Occipital lobe (tissue), 2 donors: ENCODE results near the gene CD180. TPM values are rescaled to one million over a fixed set of nuclear protein-coding genes. Genes with fewer than 3 reads are reported as not detected.

ENCODE experiments used
- DNase-seq: peaks from one replicate; lab custom pipeline; 2025; lab: John Stamatoyannopoulos, UW
- total RNA-seq: library from RNA; depleted of rRNA; stranded (reverse); fragments of >200 nt; gene quantifications from one replicate; pipeline ENCODE4 v1.2.3, GENCODE V29; 2014

CD180 gene
- total RNA-seq, 1 donor from 2014 or later = 0.47 TPM

DNA sequence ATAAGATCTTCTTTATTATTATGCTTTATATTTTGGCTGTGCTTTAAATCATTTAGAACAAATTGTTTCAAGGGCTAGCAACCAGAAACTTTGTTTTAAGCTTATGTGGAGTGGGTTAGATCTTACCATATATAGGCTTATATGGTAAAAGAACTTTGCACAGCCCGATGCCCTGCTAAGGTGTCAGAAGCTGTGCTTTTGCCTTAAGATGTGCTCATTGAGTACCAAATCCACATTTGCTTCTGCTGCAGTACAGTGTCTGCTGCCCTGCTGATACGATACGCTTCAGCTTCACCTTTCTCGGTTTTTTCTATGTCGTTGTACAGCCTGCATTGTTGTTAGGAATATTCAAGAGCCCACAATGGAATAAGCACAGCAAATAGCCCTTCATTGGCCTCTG, 34.8 kb downstream of the CD180 start:
- no peak for DNase-seq

DNA sequence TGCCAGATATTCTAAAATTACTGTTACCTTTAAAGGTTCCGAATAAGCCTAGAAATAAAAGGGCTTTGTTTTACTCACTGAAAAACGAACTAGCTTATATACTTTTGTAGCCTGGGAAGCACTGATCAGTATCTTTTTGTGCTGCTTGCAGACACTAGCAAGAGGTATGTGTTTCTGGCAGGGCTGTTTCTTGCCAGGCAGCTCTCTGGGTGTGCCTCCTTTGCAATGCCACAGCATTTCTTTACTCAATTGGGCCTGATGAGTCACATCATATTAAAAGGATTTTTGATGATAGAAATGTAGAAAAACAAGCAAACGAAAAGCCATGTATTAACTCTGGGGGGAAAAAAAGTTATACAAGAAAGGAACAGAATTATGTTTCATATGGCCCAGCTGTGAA, 35.6 kb downstream of the CD180 start:
- no peak for DNase-seq

DNA sequence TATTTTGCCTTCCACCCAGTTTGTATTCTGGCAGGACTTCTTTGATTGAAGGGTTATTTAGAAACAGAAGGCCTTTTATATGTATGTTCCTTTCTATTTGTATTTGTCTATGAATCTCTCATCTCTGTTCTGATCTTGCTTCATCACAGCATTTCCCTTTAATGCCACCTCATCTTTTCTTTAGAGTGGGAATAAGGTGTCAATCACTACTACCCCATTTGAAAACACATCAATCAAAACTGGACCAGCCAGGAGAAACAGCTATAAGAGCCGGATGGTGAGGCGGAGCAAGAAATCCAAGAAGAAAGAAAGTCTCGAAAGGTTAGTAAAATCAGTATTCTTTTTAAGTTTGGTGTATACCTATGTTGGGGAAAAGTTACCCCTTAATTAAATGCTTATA, 36.3 kb downstream of the CD180 start:
- no peak for DNase-seq

DNA sequence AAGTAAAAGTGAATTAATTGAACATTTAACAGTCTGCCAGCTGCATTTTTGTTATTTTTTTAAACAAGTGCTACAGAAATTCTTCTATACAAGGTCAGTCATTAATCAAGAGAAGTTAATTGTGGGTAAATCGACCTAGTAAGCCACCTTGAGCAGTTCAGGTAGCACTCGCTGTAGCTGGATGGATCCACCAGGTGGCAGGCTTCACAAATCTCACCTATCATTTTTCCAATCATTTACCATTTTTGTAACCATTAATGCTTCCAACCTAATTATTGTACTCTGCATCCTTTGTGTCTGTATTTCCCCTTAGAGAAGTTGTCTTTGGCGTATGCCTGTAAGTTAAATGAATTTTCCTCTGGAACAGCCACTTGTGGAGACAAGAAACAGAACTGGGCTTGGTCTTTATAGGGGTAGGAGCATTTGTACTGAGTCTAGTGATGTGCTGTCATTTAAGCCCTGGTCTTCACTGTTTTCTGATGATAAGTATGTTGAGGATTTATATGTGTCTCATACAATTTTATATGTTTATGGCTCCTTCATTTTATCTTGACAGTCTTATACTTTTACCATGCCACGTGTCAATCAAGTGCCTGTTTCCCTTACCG, 39.5 kb downstream of the CD180 start:
- DNase-seq = no peak

DNA sequence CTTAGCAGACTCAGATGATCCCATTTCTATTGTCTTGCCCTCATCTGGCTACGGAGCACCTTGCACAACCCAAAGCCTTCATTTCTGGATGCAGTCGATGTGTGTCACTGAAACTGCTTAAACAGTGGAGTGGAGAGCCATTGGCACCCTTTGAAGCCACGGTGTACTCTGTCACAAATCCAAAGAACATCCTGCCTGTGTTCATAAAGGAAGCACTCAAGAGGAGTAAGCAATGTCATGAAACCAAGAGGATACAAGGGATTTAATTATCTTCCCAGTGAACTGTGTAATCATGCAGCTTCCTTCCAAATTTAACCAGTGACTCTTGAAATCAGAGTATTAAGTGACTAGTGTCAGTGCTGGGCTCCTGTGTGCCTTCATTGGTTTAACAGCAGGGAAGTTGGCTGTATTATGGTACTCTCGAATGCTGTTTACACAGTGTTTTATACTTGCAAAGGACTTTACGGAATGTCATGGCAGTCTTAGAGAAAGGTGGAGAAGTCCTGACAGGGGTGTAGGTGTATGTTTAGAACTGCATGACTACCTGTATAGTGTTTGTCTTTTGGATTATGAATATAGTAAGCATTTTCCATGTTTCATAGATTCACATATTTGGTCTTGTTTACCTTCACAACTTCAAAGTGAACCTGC, 41.9 kb downstream of the CD180 start:
- no peak for DNase-seq

DNA sequence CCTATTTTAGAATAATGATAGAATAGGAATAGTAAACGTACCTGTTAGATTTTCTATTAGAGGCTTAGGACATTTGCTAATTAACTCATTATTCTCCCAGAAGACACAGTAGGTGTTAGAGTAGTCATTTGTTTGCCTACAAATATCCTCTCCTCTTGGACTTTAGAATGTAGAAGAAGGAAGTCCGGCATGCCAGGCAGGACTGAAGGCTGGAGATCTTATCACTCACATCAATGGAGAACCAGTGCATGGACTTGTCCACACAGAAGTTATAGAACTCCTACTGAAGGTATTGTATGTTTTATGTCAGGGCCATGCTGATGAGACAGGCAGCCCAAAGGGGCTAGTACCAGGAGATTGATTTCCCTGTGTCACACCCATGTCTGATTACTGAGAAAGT, 43.3 kb downstream of the CD180 start:
- DNase-seq = no peak

DNA sequence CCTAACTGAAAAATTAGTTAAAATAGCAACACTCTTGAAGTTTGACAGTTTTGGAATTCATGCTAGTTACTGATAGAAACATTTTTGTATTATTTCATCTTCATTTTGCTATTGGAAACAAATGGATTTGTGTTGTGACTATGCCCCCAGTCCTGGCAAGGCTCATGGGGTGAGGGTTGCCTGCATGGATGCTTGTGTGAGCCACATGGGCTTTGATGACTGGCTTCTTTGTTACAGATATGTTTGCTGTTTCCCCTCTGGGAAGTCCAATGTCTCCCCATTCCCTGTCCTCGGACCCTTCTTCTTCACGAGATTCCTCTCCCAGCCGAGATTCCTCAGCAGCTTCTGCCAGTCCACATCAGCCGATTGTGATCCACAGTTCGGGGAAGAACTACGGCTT, 44.2 kb downstream of the CD180 start:
- no peak for DNase-seq

DNA sequence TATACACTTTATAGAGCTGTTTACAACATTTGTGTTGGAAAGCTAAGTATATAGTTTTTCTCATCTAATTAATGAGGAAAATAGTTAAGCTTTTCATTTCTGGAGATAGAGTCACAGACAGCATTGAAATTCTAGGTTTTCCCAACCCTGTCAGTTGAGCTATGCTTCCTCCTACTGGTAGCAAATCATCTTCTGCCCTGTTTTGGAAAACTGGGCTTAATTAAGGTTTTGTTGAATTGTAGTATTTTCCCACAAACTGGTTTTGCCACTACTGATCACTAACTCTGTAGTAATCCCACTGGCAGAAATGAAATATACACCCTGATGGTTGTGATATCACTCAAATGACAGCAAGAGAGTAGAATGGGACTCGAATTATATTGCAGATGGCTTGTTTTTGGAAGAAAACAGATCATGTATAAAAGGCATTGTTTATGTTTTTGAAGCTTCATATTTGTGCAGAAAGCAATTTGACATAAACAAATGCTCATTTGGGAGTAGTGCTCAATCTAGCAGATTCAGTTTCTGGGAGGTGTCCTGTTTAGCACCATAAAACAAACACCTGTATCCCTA, 46.6 kb downstream of the CD180 start:
- DNase-seq = no peak

DNA sequence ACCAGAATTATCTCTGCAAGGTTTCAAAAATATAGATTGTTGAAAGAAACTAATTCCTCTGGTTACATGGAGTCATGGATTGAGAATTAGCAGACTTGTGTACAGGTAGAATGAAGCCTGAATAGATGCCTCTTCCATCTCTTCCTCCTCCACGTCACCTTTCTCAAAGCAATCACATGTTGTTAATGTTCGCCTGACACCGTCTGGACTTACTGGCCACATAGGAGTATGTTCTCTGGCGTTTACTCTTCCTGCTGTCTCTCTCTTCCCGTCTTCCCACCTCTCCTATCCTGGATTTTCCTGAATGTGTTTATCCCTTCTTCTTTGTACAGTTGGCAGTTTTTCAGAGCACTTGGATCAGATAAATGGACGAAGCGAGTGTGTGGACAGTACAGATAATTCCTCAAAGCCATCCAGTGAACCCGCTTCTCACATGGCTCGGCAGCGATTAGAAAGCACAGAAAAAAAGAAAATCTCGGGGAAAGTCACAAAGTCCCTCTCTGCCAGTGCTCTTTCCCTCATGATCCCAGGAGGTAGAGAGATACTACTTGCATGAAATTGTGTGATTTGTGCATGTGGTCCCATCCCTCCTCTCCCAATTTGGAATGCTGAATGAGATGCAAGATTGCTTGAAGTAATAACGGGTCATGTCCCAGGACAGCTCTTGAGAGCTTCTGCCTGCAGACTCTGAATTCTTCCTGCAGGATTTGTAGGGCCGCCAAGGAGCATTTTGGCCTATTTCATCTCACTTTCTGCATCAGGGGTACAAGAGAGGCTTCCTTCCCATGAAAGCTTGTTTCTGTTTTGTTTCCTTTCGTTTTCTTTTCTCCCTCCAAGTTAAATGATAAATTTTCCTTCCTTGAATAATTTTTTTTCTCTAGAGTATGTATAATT, 47.3 kb downstream of the CD180 start:
- no peak for DNase-seq

DNA sequence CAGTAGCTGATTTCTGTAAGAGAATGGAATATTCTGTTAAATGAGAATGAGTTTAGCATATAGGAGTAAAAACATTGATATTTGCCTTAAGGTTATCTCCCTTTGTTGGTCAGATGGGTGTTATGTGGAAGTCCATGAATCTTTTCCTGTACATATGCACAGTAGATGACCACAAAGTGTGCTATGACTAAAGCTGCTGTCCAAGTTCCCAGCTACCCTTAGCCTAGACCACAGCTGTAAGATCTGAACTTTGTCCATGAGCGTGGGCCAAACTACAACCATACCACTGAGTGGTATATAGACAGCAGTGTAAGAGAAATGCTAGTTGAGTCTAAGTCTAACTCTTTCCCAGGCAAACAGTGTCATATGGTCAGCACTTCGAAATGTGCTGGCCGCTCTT, 48.8 kb downstream of the CD180 start:
- no peak for DNase-seq

DNA sequence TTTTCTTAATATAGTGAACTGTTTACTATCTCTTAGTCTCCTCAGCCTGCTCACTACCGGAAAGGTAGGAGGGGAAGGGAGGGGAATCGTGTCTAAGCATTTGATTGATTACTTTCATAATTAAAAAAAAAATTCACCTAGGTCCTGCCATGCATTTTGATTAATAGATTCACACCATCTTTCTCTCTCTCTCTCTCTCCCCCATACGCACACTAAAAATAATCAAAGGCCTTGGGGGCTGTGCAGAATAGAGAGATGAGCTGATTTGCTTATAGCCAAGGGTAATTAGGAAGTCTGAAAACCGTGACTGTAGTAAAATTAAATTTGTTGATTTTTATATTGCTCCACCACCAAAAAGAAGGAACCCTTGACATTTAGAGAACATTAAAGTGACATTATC, 49.6 kb downstream of the CD180 start:
- DNase-seq = no peak

DNA sequence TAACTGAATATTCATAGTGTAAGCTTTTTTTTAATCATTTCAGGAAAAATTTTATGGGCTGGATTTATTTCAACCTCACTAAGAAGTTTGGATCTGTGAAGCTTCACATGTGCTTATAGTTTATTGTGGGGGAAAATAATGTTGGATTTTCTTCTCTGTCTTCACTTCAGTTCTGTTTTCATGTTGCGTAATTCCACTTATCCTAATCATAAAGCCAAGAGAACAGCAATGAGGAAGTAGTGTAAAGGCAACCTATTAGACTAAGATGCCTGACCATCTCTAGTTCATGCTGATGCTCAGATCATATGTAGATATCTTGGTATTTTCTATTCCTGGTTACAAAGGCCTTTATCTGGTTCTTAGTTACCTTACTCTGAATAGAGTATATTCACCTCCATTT, 50.0 kb downstream of the CD180 start:
- DNase-seq = no peak

DNA sequence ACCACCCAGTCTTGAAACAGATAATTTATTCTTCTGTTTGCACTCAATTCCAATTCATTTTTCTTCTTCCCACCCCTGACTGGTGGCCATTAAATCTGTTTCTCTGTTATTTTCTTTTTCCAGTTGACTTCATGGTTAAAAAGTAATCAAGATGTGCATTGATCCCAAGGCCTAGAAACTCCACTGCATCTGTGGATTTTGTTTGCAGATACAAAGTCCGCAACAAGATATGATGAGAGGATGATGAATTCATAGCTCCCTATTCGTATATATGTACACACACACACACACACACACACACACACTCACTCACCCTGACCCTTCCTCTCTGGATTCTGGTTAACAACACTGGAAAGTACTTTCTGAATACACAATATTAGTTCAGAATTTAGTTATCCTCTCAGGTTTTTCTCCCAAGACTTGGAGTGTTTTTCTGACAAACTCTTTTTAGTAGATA, 52.4 kb downstream of the CD180 start:
- no peak for DNase-seq

DNA sequence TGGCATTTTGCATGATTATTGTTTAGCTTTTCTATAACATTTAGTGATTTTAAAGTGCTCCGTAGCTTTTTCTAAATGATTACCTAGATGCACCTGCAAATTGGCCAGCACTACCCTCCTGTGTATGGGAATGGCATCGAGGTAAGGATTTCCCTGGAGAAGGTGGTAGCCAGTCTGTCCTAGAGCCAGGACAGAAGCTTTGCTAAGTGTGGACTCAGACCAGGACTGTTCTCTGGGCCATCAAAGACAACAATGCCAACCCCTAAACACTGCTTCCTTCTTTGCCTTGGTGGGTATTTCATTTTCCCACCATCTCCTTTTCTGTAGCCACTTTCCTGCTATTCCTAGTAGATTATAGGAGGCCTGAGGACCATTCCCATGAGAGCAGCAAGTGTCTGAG, 53.0 kb downstream of the CD180 start:
- DNase-seq = no peak

DNA sequence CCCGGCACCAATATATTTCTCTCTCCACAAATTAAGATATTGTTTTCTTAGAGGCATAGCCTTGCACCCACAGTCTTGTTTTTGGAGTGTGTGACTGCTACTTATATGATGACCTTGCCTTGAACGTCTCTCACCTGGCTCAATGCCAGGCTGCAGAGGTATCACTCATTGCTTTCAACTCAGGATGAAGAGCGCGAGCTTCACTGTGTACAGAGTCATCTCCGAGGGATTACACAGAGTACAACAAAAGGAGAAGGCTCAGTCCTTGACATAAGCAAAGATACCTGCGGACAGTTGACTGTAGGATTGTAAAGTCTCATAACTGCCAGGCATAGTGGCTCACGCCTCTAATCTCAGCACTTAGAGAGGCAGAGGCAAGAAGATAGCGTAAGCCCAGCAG, 53.8 kb downstream of the CD180 start:
- no peak for DNase-seq

DNA sequence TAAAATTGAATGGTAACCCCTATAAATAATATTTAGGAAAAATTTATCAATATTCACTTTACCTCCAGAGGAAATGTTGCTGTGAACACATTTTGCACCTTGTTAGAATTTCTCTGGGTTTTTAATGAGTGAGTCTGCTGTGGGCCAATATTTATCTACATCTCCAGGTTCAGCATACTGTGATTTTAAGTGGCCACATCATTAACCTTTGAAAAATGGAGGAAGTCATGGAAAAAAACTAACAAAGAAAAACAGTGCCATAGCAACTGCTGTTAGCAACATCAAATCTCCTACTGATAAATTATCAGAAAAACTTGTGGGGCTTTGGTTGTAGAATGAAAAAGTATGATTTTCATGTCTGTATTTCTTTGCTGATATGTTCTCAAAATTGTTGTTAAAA, 55.0 kb downstream of the CD180 start:
- no peak for DNase-seq

DNA sequence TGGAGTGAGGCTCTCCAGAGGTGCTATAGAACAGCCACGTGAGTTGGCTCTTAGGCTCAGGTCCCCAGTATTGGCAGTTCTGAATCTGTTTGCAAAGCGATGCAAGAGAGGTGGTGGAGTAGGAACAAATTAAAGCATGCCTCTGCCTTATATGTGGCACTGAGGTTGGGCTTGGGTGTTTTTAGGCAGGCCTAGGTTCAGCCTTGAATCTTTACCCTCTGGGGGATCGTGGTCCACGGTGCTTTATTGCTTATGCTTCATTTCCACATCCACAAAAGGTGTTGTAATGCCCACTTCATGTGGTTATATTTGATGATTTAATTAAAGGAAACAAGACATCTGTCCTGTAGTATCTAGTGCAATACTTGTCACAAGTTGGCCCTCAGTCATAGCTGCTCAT, 56.2 kb downstream of the CD180 start:
- no peak for DNase-seq

DNA sequence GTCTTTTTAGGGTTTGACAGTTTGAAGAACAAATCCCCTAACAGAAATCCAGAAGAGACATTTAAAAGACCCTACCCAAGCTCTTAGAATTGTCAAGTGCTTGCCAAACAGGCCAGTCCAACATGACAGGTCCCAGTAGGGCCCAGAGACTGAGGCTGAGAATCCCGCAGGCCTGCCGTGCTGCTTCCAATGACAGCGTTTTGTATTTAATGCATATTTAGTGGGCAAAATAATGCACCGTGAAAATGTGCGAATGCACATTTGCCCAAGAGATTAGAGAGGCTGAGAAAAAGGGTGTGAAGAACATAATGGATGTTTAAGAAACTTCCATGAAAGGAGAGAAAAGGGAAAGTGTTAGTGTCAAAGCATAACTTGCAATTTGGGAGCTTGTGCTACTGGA, 57.6 kb downstream of the CD180 start:
- no peak for DNase-seq

DNA sequence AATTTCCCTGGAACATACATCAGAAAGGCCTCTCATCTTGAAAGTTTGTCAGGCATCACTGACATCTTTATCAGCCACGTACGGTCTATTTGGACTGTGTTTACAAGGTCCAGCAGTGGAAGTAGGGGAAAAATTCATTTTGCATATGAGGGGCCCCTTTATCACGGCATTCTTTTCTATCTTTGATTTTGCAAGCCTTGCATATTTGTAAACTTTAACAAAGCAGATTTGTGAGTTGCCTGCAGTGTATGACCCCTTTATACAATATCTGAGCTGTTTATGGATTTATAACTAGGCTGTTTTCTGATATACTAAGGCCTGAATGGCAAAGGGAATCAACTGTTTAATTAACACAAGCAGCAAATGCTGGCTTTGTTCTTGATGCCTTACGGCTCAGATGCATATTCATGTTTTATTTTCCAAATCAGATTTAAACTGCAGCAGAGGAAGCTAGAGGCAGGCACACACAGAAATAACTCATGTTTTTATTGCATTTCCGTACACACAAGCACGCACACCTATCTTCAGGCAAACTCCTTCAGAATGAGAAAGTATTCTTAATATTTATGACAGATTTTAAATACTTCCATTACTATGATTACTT, 61.1 kb downstream of the CD180 start:
- DNase-seq = no peak

DNA sequence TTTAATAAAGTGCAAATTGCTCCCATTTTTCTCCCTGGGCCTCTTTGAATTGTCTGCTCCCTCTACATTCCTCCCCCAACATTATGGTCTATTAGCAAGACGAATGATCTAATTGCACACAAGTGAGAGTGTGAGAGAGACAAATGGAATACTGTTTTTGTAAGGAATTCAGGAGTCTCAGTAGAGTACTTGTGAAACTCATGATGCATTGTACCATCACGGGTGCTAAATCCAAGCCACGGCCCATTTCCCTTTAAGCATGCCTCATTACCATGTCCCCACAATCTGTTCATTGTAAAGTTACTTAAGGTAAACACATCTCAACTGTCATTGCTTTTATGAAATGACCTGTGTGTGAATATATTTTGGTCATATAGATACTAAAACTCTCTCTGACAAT, 62.8 kb downstream of the CD180 start:
- DNase-seq = no peak

DNA sequence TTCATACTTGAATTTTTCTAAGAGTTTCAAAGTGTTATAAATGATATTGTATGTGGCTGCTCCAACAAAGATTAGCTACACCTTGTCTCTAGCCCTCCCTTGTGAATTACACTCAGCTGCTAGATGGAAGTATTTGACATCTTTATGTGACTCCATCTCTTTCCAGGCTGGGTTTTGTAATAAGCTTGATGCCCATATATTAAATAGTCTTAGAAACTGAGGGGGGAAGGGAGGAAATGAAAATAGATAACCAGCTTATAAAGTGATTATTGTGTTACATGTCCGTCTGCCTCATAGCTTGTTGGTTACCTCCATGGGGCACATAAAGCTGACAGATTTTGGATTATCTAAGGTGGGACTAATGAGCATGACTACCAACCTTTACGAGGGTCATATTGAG, 63.4 kb downstream of the CD180 start:
- DNase-seq = no peak

DNA sequence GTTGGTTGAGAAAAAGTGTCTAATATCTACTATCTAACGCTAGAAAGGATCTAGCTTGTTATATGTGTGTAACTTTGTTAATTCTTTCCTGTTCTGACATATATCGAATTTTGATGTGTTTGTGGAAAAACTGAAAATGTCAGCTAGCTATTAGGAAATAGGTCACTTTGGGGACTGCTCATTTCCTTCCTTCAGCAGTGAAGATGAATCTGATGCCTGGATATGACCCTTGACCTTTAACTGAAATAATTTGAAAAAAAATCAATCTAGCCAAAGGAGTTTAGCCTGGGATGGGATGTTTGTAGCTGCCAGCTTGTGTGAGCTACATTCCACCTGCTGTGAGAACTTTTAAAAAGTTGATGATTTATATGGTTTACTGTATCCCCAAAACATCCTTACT, 66.8 kb downstream of the CD180 start:
- DNase-seq = no peak
